HG03095 (cell line): ENCODE measurements around the gene SNTB2.
"Not testable (repeated sequence)": the region's sequence is repeated elsewhere in the genome, so short reads cannot be mapped to it uniquely, and the experiment has no call there.

Source experiments
- ATAC-seq: cut with Tn5 transposase; IDR thresholded peaks from one replicate; pipeline ENCODE4 v1.9.1; 2021; ENCODE audit warnings: moderate library complexity; ENCODE audit not compliant: unreplicated experiment

SNTB2 gene

DNA sequence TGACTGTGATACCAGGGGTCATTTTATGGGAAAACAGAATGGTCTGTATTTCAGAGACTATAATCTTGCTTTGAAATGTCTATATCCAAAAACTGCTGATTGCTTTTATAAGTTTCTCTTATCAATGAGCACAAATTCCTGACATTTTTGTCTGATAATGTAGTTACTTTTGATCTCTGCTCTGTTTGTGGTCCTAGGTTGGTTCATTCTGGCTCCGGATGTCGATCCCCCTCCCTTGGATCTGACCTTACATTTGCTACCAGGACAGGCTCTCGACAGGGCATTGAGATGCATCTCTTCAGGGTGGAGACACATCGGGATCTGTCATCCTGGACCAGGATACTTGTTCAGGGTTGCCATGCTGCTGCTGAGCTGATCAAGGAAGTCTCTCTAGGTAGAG is 96.9 kb downstream of the SNTB2 start:
- no peak for ATAC-seq

DNA sequence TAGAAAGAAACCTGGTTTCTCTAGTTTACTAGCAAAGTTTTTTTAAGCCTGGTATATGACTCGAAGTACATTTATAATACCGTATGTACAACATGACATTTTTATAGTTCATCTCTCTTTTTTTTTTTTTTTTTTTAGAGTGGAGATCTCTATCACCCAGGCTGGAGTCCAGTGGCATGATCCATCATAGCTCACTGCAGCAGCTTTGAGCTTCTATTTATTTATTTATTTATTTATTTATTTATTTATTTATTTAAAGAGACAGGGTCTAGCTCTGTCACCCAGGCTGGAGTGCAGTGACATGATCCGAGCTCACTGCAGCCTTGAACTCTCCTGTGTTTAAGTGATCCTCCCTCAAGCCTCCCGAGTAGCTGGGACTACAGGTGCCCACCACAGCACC is 98.3 kb downstream of the SNTB2 start:
- no peak for ATAC-seq

DNA sequence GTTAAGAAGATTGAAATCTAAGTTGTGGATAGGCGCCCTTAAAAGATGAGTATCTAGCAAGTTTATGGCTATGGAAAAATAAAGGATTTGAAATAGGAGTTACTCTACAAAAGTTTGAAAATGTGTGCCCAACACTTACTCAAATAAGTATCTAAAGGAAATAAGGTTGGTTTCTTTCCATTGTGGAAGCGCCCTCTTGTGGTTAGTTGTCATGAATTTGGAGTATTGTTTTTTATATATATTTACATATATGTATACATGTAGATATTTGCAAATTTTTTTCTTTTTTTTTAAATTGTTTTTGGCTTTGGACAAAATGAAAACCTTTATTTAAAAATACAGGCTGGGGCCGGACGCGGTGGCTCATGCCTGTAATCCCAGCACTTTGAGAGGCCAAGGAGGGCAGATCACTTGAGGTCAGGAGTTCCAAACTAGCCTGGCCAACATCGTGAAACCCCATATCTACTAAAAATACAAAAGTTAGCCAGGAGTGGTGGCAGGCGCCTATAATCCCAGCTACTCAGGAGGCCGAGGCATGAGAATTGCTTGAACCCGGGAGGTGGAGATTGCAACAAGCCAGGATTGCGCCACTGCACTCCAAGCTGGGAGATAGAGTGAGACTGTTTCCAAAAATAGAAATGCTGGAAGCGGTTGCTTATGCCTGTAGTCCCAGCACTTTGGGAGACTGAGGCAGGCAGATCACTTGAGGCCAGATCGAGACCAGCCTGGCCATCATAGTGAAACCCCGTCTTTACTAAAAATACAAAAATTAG is 100.2 kb downstream of the SNTB2 start:
- ATAC-seq = no peak

DNA sequence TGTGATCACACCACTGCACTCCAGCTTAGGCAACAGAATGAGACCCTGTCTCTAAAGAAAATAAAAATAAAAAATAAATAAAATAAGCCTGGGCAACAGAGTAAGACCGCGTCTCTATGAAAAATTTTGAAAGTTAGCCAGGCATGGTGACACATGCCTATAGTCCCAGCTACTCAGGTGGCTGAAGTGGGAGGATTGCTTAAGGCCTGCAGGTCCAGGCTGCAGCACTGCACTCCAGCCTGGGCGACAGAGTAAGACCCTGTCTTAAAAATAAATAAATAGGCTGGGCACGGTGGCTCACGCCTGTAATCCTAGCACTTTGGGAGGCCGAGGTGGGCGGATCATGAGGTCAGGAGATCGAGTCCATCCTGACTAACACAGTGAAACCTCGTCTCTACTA is 104.7 kb downstream of the SNTB2 start:
- not testable (repeated sequence) for ATAC-seq

DNA sequence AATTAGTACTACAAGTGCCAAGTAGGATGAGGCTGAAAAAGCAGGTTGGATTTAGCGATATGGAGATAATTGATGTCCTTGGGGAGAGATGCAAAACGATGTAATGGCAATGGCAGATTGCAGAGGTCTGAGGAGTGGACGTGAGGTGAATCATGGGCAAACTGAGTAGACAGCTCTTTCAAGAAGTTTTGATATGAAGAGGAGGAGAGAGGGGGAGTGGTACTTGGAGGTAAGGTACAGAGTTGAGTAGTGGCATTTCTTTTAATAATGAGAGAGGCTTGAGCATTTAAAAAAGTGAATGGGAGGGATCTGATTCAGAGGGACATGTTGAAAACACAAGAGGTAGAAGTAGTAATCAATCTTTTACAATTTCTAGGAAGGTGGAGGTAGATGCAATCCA is 106.4 kb downstream of the SNTB2 start:
- no peak for ATAC-seq

DNA sequence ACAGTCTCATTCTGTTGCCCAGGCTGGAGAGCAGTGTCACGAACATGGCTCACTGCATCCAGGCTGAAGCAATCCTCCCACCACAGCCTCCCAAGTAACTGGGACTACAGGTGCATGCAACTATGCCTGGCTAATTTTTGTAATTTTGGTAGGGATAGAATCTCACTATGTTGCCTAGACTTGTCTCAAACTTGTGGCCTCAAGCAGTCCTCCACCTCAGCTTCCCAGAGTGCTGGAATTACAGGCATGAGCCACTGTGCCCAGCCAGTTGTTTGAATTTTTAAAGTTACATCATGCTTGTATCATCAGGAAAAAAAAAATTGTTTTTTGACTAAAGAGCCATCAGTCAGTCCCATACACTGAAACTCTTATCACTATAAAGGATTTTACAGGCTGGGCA is 107.1 kb downstream of the SNTB2 start:
- ATAC-seq = no peak

DNA sequence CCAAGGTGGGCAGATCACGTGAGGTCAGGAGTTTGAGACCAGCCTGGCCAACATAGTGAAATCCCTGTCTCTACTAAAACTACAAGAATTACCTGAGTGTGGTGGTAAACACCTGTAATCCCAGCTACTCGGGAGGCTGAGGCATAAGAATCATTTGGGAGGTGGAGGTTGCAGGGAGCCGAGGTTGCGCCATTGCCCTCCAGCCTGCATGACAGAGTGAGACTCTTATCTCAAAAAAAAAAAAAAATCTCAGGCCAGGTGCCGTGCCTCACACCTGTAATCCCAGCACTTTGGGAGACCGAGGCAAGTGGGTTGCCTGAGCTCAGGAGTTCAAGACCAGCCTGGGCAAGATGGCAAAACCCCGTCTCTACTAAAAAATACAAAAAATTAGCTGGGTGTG is 109.8 kb downstream of the SNTB2 start:
- ATAC-seq = not testable (repeated sequence)

DNA sequence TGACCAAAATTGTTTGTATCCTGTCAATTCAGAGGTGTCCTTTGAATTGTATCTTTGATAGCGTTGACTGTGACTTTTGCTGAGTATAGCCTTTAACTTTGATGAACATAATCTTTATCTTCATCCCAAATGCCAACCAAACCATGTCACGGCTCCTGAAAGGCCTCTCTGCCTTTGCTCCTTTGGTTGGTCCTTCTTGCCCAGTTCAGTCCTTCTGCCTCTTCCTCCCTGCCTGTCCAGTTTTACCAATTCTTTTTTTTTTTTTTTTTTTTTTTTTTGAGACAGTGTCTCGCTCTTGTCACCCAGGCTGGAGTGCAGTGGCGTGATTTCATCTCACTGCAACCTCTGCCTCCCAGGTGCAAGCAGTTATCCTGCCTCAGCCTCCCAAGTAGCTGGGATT is 111.3 kb downstream of the SNTB2 start:
- no peak for ATAC-seq

DNA sequence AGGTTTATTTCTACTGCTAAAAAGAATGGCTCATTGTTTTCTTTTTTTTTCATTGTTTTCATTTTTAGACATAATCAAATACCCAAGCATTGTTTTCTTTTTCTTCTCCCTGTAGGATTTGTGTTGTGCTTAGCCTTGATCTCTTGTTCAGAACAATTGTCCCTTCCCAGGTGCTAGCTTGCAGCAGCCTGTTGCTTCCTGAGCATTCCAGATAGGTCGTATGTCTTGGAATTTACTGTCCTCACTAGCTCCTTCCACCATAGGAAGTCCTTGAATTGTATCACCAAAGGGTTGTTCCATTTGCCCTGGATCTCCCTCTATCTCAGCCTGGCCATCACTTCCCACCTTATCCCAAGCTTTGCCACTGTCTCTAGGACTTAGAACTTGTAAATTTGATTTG is 114.2 kb downstream of the SNTB2 start:
- no peak for ATAC-seq

DNA sequence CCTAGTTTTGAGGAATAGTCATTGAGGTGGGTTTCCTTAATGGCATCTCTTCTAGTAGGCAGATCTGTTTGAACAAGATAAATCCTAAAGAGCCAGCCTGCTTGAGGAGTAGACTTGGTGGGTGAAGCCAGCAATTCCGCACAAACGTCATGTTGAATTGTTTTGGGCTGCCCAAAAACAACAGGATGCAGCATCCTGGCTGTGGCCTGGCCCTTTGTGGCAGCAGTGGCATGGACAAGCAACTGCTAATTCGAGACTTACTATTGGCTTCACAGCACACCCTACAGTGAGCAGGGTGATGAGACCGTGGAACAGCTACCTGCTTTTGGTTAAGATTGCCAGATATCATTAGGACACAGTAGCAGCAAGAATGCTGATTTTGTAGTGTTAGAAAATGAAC is 114.9 kb downstream of the SNTB2 start:
- no peak for ATAC-seq

DNA sequence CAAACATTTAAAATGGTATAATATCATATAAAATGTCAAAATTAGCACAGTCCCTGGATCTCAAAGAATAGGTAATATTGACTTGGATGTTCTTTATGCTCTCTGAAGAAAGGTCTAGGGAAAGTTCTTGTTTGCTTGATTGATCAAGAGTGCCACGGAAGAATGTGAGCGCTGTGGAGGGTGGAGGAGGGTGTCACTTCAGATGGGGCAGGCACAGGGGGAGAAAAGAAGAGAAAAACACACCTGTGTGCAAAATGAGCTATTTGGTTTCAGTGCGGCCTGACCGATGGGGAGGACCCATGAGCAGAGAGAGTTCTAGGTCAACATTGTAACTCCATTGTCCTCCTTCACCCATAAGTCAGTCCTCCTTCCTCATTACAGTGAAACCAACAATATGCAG is 115.3 kb downstream of the SNTB2 start:
- no peak for ATAC-seq

DNA sequence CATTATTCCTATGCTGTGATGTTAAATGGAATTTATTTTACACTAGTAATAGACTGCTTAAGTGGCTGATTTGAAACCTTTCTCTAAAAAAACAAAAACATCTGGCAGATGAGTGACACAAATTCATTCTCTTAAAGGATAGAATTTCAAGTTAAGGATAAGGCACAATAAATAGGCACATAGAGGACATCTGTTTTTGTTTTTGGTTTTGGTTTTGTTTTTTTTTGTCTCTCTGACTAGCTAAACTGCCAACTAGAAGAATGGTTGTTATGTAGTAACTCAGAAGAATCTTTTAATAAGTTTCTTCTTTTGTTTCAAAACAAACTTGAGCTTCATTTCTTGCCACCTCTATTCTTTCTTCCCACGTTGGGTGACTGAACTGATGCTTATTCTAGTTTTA is 119.1 kb downstream of the SNTB2 start:
- ATAC-seq = no peak

DNA sequence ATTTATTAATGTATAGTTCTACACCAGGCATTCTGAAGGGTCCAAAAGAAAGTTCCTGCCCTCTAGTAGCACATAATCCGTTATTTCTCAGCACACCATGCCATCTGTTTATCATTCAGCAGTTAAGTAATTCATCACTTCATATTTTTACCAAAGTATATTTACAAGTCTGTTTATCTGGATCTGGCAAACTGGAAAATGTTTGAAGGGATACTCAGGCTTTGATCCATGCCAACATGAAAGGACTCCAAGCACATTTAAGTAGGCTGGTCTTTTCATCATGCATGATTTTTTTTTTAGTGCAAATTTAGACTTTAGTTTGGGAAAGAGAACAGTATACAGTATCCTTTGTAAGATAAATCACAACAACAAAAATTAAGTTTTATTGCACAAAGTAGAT is 120.1 kb downstream of the SNTB2 start:
- ATAC-seq = no peak

DNA sequence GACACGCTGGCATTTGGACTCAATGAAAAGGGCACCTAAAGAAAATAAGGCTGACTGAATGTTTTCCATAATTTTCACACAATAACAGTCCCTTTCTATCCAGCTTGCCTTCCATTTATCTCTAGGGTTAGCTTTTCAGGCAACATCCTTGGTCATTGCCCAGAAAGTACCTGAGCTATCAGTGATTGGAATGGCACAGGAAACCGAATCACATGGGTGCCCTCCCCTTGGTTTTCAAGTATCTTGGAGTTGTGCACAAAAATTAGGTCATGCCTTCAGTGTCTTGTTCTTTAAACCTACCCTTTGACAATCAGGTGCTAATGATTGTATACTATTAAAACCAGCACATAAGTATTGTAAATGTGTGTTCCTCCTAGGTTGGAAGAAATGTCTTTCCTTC is 120.9 kb downstream of the SNTB2 start:
- ATAC-seq = no peak

DNA sequence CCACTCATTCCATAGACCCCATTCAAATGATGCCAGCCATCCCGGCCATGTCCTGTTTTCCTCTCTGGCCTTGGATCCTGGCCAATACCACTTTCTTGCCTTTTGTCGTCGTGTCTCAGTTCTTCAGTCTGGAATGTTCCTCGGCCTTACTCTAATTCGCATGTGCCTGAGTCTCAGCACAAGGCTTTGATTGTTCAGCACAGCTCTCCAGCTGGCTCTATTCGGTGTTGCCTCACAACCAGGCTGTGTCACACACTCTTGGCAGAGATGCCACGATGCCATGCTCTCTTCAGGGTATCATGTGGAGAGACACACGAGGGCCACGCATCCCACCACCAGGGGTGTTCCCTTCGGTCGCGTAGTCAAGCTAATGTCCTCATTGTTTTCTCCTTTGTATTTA is 122.4 kb downstream of the SNTB2 start:
- ATAC-seq = no peak

DNA sequence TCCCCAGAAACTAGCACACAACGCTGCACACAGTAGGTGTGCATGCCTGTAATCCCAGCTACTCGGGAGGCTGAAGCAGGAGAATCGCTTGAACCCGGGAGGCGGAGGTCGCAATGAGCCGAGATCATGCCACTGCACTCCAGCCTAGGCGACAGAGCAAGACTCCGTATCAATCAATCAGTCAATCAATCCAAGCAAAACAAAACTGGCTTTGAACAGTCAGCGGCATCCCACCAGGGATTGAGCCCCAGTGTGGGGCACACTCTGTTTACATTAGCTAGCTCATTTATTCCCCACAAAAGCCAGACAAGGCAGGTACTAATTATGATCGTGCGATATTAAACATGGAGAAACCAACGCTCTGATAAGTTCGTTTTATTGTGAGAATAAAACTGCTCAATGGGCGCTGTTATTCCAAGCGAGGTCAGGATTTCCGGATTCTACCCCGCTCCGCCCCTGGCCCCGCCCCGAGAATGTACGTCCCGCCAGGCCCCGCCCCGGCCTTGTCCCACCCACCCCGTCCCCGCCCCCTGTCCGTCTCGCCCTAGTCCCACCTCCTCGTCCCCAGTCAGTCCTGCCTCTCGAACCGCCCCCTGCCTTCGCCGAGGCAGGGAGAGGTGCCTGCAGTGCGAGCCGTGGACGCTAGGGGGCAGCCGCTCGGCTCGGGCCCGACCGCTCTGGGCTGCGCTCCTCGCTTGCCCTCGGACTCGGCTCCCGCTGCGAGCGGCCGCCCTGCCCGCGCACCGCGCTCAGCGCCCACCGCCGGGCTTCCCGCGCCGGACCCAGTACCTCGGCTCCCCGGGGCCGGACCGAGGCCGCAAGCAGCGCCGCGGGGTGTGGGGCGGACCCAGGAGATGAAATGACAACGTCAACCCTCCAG is 123.9 kb downstream of the SNTB2 start, which contains the start of gene VPS4A:
TSS of gene VPS4A (plus strand) at position 698 of the 880 bp plus-strand sequence. CDS start at position 860, 162 bp downstream.
- ATAC-seq = peak; percentile 91

DNA sequence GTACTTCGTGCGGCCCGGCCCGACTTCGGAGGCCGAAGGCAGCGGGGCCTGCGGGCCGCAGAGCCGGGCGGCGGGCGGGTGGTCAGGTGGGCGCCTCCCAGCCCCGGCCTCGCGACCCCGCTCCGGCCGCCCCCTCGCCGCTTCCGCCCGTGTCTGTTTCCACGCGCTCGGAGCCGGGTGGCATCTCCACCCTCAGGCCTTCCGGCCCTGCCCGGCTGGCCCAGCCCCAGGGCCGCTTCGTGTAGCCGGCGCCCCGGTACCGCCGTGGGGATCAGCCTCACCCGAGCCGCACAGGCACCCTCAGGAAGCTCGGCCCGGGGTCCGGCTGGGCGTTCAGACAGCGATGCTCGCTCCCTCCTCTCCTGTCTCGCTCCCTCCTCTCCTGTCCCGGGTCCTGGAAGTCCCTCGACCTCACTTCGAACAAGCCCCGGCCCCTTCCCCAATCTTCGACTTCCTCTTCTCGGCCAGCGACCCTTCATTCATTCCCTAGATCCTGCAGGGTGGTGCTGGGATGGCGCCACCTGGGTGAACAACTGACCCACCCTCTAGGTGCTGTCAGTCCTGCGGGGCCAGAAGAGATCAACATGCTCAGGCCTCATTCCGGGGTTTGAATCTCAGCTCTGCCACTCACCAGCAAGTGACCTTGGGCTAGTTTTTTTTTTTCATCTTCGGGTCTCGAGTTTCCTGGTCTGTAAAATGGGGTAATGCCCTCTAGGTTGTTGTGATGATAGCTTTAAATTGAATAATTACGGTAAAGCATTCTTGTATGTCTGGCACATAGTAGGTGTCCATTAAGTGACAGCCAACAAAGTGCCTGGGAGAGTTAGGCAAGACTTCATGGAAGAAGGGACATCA is 124.8 kb downstream of the SNTB2 start:
- ATAC-seq = peak; percentile 36

DNA sequence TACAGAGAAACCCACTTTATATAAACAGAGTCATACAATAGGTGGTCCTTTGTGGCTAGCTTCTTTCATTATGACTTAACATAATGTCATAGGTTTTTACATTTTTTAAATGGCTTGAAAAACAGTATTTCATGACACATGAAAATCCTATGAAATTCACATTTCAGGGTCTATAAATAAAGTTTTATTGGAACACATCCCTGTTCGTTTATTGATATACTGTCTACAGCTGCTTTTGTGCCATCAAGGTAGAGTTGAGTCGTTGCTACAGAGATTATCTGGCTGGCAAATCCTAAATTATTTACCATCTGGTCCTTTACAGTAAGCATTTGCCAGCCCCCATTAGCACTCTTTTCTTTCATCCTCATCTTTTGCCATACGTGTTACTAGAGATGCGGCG is 126.5 kb downstream of the SNTB2 start:
- no peak for ATAC-seq

DNA sequence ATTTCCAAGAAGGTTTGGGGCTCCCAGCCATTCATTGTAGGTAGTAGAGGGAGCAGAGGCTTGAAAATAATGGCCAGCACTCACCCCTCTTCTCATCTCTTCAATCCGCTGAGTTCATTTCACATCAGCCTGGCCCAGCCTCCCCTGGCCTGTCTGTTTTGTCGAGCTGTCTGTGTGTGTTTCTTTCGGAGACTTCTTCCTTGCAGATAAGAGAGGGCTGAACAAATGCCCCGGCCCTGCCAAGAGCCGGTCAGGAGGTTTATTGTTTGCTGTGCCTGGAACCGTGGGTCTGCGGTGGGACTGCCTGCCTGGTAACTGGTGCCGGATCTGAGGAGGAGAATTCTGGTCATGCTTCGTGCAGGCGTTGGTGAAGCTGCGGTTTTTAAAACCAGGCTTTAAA is 127.6 kb downstream of the SNTB2 start:
- no peak for ATAC-seq

DNA sequence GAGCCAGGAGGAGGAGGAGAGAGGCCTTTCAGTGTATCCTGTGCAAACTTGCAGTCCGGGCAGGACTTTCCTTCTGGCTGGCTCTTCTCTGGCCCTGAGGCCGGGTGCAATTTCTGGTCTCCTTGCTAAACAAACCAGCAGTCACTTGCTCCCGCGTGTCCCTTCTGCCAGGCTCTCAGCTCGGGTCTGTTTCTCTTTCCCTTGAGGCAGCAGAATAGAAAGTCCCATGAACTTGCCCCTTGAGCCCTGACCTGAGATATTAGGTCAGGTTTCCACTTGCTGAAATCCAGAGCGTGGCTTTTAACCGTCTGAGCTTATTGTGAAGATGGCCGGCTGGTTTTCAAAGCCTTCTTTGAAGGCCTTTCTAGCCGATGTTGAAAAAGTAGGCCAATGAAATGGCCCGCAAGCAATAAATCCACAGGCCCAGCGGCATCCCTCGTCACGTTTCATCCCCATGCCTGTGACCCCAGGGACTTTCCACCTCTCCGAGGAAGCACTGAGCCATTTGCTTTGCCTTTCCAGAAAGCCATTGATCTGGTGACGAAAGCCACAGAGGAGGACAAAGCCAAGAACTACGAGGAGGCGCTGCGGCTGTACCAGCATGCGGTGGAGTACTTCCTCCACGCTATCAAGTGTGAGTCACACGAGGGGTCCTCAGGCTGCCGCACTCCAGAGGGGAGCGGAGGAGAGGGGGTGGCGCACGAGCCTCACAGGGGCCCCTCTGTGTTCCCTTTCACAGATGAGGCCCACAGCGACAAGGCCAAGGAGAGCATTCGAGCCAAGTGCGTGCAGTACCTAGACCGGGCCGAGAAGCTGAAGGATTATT is 128.7 kb downstream of the SNTB2 start:
- no peak for ATAC-seq
